Ishikawa (cell line): ENCODE data around the gene LNX2.

Source experiments
- CEBPB ChIP-seq: IDR thresholded peaks from 2 replicates; pipeline ENCODE4 v1.6.1; 2012
- CREB1 ChIP-seq: IDR thresholded peaks from 2 replicates; pipeline ENCODE4 v1.6.1; 2012; ENCODE audit warnings: low read depth
- EP300 ChIP-seq: IDR thresholded peaks from 2 replicates; pipeline ENCODE4 v1.6.1; 2012; ENCODE audit warnings: borderline replicate concordance
- NFIC ChIP-seq: IDR thresholded peaks from 2 replicates; pipeline ENCODE4 v1.6.1; 2012
- RAD21 ChIP-seq: IDR thresholded peaks from 2 replicates; pipeline ENCODE4 v1.6.1; 2012; ENCODE audit warnings: low read depth
- TAF1 ChIP-seq: IDR thresholded peaks from 2 replicates; pipeline ENCODE4 v1.6.1; 2012; ENCODE audit warnings: low read depth, mild to moderate bottlenecking
- TCF12 ChIP-seq: IDR thresholded peaks from 2 replicates; pipeline ENCODE4 v1.6.1; 2012; ENCODE audit warnings: low read depth
- TEAD4 ChIP-seq: IDR thresholded peaks from 2 replicates; pipeline ENCODE4 v1.6.1; 2012
- YY1 ChIP-seq: IDR thresholded peaks from 2 replicates; pipeline ENCODE4 v1.6.1; 2012; ENCODE audit warnings: low read depth
- ZBTB7A ChIP-seq: IDR thresholded peaks from 2 replicates; pipeline ENCODE4 v1.6.1; 2012; ENCODE audit warnings: low read depth
- TF ChIP-seq, protein P1 (sequence below): IDR thresholded peaks from 2 replicates; pipeline ENCODE4 v1.6.1; 2012
- TF ChIP-seq, protein P2 (sequence below): IDR thresholded peaks from 2 replicates; pipeline ENCODE4 v1.6.1; 2012; ENCODE audit warnings: low read depth, mild to moderate bottlenecking
- TF ChIP-seq, protein P3 (sequence below): IDR thresholded peaks from 2 replicates; pipeline ENCODE4 v1.6.1; 2012

DNA sequence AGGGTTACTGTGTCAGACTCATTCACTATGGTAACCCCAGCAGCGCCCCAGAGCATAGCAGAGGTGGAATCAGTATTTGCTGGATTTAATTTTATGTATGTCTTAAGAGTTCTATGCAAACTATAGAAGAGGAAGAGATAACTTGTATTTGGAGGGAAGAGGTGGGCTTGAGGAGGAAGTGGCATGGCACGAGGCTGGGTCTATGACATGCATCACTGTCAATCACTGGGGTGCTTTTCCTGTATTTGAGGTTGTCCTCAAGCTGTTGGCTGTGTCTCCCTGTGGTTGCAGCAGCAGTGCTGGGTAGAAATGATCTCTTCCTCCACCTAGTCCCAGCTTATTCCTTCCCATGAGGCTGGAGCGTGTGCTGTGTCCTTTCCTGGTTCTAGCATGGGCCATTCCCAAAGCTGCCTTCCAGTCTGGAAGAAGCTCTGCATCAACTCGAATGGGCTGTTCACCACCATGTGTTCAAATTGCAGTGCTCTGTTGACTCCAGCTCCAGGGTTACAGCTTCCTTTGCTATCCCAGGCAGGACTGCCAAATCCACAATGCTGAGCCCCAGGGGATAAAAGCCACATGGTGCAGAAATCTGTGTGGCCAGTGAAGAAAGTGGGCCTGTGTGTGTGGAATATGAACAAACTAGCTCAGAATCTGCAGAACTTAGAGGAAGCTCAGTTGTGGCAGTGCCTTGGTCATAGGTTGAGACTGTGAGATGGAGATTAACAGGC, 96.8 kb downstream of the LNX2 start:
- TF ChIP-seq TAF1 (no peak), YY1 (no peak), CREB1 (no peak), EP300 (no peak), RAD21 (no peak), ZBTB7A (no peak), TEAD4 (no peak), TCF12 (no peak), CEBPB (no peak), NFIC (no peak)
- TF ChIP-seq, protein P1, sequence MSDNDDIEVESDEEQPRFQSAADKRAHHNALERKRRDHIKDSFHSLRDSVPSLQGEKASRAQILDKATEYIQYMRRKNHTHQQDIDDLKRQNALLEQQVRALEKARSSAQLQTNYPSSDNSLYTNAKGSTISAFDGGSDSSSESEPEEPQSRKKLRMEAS, result no peak
- TF ChIP-seq, protein P2, sequence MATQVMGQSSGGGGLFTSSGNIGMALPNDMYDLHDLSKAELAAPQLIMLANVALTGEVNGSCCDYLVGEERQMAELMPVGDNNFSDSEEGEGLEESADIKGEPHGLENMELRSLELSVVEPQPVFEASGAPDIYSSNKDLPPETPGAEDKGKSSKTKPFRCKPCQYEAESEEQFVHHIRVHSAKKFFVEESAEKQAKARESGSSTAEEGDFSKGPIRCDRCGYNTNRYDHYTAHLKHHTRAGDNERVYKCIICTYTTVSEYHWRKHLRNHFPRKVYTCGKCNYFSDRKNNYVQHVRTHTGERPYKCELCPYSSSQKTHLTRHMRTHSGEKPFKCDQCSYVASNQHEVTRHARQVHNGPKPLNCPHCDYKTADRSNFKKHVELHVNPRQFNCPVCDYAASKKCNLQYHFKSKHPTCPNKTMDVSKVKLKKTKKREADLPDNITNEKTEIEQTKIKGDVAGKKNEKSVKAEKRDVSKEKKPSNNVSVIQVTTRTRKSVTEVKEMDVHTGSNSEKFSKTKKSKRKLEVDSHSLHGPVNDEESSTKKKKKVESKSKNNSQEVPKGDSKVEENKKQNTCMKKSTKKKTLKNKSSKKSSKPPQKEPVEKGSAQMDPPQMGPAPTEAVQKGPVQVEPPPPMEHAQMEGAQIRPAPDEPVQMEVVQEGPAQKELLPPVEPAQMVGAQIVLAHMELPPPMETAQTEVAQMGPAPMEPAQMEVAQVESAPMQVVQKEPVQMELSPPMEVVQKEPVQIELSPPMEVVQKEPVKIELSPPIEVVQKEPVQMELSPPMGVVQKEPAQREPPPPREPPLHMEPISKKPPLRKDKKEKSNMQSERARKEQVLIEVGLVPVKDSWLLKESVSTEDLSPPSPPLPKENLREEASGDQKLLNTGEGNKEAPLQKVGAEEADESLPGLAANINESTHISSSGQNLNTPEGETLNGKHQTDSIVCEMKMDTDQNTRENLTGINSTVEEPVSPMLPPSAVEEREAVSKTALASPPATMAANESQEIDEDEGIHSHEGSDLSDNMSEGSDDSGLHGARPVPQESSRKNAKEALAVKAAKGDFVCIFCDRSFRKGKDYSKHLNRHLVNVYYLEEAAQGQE, result no peak
- TF ChIP-seq, protein P3, sequence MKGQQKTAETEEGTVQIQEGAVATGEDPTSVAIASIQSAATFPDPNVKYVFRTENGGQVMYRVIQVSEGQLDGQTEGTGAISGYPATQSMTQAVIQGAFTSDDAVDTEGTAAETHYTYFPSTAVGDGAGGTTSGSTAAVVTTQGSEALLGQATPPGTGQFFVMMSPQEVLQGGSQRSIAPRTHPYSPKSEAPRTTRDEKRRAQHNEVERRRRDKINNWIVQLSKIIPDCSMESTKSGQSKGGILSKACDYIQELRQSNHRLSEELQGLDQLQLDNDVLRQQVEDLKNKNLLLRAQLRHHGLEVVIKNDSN, result no peak
